Hair follicular keratinocyte (primary cell): Measurements from ENCODE around the gene NUP62. TPM values are rescaled to one million over a fixed set of nuclear protein-coding genes. Genes with fewer than 3 reads are reported as not detected.

ENCODE experiments used
- total RNA-seq: library from RNA; depleted of rRNA; stranded (reverse); fragments of >200 nt; gene quantifications from 2 replicates; pipeline ENCODE4 v1.2.3, GENCODE V29; 2015

Gene NUP62, protein sequence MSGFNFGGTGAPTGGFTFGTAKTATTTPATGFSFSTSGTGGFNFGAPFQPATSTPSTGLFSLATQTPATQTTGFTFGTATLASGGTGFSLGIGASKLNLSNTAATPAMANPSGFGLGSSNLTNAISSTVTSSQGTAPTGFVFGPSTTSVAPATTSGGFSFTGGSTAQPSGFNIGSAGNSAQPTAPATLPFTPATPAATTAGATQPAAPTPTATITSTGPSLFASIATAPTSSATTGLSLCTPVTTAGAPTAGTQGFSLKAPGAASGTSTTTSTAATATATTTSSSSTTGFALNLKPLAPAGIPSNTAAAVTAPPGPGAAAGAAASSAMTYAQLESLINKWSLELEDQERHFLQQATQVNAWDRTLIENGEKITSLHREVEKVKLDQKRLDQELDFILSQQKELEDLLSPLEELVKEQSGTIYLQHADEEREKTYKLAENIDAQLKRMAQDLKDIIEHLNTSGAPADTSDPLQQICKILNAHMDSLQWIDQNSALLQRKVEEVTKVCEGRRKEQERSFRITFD
- total RNA-seq, result 37.4 and 57.8 TPM in 2 replicates

DNA sequence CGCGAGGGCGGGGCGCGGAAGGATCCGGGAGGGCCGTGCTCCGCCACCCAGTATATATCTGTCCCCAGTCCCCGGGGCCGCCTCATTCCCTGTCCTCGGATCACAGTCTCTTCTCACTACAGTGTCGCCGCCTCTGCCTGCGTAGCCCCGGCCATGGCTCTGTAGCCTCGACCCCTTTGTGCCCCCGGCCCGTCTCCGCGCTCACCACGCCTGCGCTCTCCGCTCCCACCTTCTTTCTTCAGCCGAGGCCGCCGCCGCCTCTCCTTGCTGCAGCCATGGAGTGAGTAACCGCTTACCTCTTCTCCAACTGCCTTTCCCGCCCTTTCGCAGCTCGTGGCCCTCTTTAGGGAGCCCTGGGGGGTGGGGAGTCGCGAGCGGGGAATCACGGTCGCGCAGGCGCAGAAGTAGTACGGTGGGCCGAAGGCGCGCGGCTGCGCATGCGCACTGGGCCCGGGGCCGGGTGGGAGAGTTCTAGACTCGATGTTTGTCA lies at the start of gene NUP62, which contains the start of gene ATF5:
Gene NUP62 (minus strand): TSS at position 384 of the 490 bp plus-strand sequence. CDS start 19,697 bp downstream, outside the sequence.
Gene ATF5 (plus strand): TSS at position 85 of the 490 bp plus-strand sequence. CDS start 1,646 bp downstream, outside the sequence.

DNA sequence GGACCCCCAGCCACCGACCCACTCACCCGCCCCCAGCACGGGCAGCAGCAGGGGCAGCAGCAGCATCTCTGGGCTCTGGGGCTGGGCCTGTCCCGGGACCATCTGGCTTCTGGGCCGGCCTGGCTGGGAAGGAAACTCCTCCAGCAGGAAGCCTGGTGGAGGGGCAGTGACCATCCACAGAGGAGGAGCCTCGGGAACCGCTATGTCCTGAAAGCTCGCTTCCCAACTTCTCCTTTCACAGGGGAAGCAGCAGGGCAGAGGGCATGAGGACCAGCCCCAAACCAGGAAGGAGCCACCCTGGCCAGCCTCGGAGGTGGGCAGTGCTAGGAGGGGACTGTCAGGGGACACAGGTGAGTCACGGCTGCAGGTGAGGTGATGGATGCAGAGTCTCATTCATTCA lies 31.7 kb upstream of the NUP62 start, which contains the start of gene SIGLEC11:
Gene SIGLEC11 (minus strand): TSS at position 193 of the 400 bp plus-strand sequence. CDS start 91 bp downstream, at position 102.

DNA sequence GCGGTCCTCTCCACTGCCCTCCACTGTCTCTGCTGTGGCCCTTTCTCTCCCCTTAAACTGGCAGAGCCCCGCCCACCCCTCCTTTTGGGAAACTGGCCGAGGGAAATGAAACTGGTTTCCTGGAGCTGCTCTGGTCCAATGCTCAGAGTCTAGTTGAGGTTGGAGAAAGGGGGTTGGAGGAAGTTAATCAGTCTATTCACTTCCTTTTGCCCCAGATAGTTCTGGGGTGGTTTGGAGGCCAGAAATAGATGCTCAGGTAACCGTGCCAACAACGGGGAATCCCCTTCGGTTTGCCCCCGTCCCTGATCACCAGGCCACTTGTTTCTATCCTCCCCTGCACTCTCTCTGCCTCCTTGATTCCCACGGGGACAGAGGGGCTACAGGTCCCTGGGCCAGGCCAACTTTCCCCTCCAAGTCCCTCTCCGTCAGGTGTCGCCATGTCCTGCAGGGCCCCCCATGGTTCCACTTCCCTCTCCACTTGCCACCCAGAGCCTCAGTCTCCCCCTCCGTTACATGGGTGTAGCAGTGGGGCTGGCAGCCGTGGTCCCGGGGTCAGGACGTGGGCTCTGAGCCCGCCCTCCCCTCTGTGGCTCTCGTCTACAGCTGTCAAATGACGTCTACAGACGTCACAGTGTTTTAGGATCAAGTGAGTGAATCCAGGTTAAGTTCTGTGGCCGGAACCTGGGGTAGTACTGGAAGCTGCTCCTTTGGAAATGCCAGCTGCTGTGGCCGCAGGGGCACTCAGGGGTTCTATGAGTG lies 32.3 kb downstream of the NUP62 start, which contains the start of gene IL4I1:
Gene IL4I1 (minus strand): TSS at position 25 of the 759 bp plus-strand sequence. CDS start 727 bp downstream, outside the sequence.

DNA sequence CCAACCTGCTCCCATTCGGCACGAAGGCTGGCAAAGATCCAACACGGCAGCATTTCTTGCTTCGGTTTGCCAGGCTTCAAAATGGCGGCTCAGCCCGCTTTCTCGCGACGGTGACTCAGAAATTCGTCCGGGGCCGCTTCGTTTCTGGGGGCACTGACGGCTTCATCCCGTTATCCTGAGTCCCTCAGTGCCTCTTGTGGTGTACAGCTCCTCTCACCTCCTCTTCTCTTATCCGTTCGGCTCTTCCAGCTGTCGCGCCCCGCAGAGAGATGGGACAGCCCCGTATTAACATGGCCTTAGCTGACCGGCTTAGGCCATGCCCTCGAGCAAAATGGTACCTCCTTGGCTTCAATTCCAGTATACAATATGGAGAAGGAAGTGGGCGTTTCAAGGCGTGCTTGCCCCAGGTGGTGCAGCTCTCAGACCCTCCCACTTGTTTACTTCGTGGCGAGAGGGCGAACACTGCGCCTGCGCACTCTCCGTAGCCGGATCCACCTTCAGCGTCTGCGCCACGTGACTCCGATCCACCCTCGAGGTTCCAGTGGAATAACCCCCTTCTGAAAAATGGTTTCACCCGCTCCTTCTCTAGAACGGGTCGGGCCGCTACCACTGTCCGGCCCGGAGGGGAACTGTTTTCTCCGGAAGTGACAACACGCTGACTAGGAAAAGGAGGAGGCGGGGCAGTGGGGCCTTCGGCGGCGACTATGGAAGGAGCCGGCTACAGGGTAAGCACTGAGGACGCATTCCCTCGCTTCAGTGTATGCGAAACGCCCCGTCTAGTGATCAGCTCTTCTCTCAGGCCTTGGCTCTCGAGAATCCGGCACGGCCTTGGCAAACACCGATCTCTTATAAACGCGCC lies 52.1 kb downstream of the NUP62 start, which contains the start of the genes AKT1S1 and TBC1D17:
Gene AKT1S1 (minus strand): TSS at position 336 of the 859 bp plus-strand sequence. CDS start 4,060 bp downstream, outside the sequence.
Gene TBC1D17 (plus strand): TSS at position 683 of the 859 bp plus-strand sequence. CDS start 22 bp downstream, at position 705.

DNA sequence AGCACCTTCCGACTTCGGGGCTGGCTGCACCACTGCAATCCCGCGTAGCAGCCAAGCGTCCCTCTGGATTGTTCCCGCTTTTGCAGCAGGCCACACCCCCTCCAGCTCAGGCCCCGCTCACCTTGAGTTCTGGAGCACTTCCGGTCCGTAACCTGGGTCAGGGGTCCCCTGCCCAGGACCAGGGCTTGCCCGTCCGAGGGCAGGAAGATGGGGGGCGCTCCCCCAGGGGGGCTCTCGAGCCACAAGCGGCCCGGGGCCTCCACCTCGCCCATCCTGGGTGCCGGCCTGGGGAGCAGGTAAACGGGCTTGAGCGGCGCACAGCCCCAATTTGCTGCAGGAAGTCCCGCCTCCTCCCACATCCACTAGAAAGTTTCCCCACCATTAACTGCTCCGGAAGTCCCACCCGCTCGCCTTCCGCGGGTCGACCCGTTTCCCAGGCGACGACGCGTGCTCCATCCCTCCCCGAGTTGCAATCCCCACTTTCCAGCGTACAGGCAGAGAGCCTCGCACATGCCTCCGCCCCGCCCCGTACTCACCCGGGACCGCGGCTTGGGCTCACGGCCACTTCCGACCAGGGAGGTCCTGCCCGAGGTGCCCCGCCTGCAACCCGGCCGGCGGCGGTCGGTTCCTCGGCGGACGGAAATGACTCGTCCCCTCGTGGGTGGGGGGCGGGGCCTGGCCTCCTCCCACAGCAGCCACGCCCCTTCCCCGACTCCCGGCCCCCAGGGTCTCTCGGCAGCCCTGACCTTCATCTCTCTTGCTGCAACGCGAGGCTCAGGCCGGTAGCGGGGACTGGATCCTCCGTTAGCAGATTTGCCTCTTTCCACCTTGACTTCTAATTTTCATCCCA lies 62.1 kb downstream of the NUP62 start, which contains the start of gene PNKP:
Gene PNKP (minus strand): TSS at position 644 of the 850 bp plus-strand sequence. CDS start 372 bp downstream, at position 272.

Other genes with a start within 250 kb of the NUP62 start
- gene ADM5, start 239.9 kb downstream of the NUP62 start, total RNA-seq, result 1.3 and 4.1 TPM in 2 replicates
- 0.23 and 2.0 TPM in 2 replicates for gene CPT1C, start 238.4 kb downstream of the NUP62 start, total RNA-seq
- gene TSKS, start 166.2 kb downstream of the NUP62 start, total RNA-seq, result not detected in 2 replicates
- gene AP2A1, start 162.5 kb downstream of the NUP62 start, total RNA-seq, result 101 TPM in 2 replicates
- 11.5 and 13.8 TPM in 2 replicates for gene FUZ, start 116.2 kb downstream of the NUP62 start, total RNA-seq
- gene MED25, start 111.2 kb downstream of the NUP62 start, total RNA-seq, result 18.7 and 20.5 TPM in 2 replicates
- 44.3 and 45.9 TPM in 2 replicates for gene PTOV1, start 78.3 kb downstream of the NUP62 start, total RNA-seq
- gene PNKP, start 61.9 kb downstream of the NUP62 start, total RNA-seq, result 55.1 and 66.5 TPM in 2 replicates
- gene AKT1S1, start 52.1 kb downstream of the NUP62 start, total RNA-seq, result 20.1 and 25.7 TPM in 2 replicates
- 11.6 and 15.2 TPM in 2 replicates for gene TBC1D17, start 51.8 kb downstream of the NUP62 start, total RNA-seq
- gene IL4I1, start 32.6 kb downstream of the NUP62 start, total RNA-seq, result not detected in 2 replicates
- gene ATF5, start 299 bp downstream of the NUP62 start, total RNA-seq, result 8.7 and 9.9 TPM in 2 replicates
- not detected in 2 replicates for gene SIGLEC11, start 31.7 kb upstream of the NUP62 start, total RNA-seq
- 22.0 and 29.4 TPM in 2 replicates for gene VRK3, start 95.9 kb upstream of the NUP62 start, total RNA-seq
- 5.6 and 7.2 TPM in 2 replicates for gene ZNF473, start 96.5 kb upstream of the NUP62 start, total RNA-seq
- gene IZUMO2, start 233.8 kb upstream of the NUP62 start, total RNA-seq, result not detected in 2 replicates